Esophagus squamous epithelium (tissue), 5 donors: ENCODE measurements around the gene RBM23. TPM values are rescaled to one million over a fixed set of nuclear protein-coding genes. Genes with fewer than 3 reads are reported as not detected.

ENCODE experiments used
- DNase-seq: peaks from one replicate; lab custom pipeline; 2025; lab: John Stamatoyannopoulos, UW
- H3K27ac ChIP-seq, 4 donors: fragments of 200-600 bp; sonication (generic); one replicate each; pipeline ENCODE4 v1.5.1; 2016 to 2019; ENCODE audit warnings: mild to moderate bottlenecking in 1 of 4
- H3K27me3 ChIP-seq, 4 donors: fragments of 200-600 bp; sonication (generic); 1 replicate in 3 of 4; 2 replicates in 1 of 4; pipeline versions ENCODE4 v1.5.1 to v1.6.0; 2017 to 2021; ENCODE audit warnings: antibody characterized with exemption in 1 of 4
- H3K36me3 ChIP-seq, 3 donors: fragments of 200-600 bp; sonication (generic); one replicate each; pipeline ENCODE4 v1.5.1; 2016 to 2019
- H3K4me1 ChIP-seq, 3 donors: fragments of 200-600 bp; sonication (generic); one replicate each; pipeline ENCODE4 v1.5.1; 2017 to 2019
- H3K4me3 ChIP-seq, 4 donors: fragments of 200-600 bp; sonication (generic); 1 replicate in 3 of 4; 2 replicates in 1 of 4; pipeline ENCODE4 v1.5.1; 2016 to 2019; ENCODE audit warnings: mild to moderate bottlenecking in 2 of 4, moderate library complexity in 1 of 4
- H3K9me3 ChIP-seq, 3 donors: fragments of 200-600 bp; sonication (generic); one replicate each; pipeline ENCODE4 v1.5.1; 2016 to 2019
- CTCF ChIP-seq, 6 experiments: fragments of 450-650 bp in 4 of 6; fragments of 200-600 bp in 2 of 6; sonication (generic) in 2 of 6; IDR thresholded peaks; one replicate each; pipeline ENCODE4 v1.5.1; 2016 to 2019; ENCODE audit warnings: antibody characterized with exemption in 6 of 6, mild to moderate bottlenecking in 4 of 6, moderate library complexity in 4 of 6
- POLR2A ChIP-seq, 4 donors: fragments of 450-650 bp; IDR thresholded peaks; one replicate each; pipeline ENCODE4 v1.6.1; 2017; ENCODE audit warnings: antibody characterized with exemption in 4 of 4, mild to moderate bottlenecking in 4 of 4, moderate library complexity in 3 of 4
- WGBS, 2 donors: methylation state at CpG; one replicate each; pipeline ENCODE4 v1.1.5; 2018; 5-methylcytosine and 5-hydroxymethylcytosine counted together
- intact Hi-C: fragments of 100-400 bp; cut with DNase I; formaldehyde crosslinking; loops from one replicate; pipeline ENCODE4 v1.15.0; 2022
- total RNA-seq, 4 donors: library from RNA; depleted of rRNA; stranded (reverse); fragments of >200 nt; gene quantifications; one replicate each; pipeline ENCODE4 v1.1.0, GENCODE V29; 2016
- donor health status: DM: yes; HTN: yes; CAD: no.

Gene RBM23
- total RNA-seq, 4 donors from 2014 or later: 40.0 to 101 (median 58.9) TPM

GRCh38 chr14:22884738-22885523 lies 34.0 kb downstream of the RBM23 start:
- DNase-seq: no peak
- no peaks in the 10 kb centered on the region for H3K27me3 ChIP-seq
- no peaks in the 10 kb centered on the region for H3K9me3 ChIP-seq
- no peak overlapping the region for H3K4me3 ChIP-seq
- TF ChIP-seq POLR2A (IDR thresholded peaks at IDR 0.05): no peak
- no peak for TF ChIP-seq CTCF (IDR thresholded peaks at IDR 0.05)
- no peak overlapping the region for H3K27ac ChIP-seq
- peaks cover 18 to 69% (median 19%) of the 10 kb centered on the region in 3 donors for H3K4me1 ChIP-seq
- H3K36me3 ChIP-seq: peaks cover 0 to 2% (median 0%) of the 10 kb centered on the region in 3 donors
- 69 to 88% methylated on average over 4 to 5 of the region's 11 CpGs for WGBS, 2 donors
- intact Hi-C loops: no loop called here

GRCh38 chr14:22884076-22884737 lies 34.7 kb downstream of the RBM23 start:
- Histone ChIP-seq H3K4me3 (no peak overlapping the region), H3K27me3 (no peaks in the 10 kb centered on the region)
- TF ChIP-seq CTCF (IDR thresholded peaks at IDR 0.05) (no peak), POLR2A (IDR thresholded peaks at IDR 0.05) (no peak)

GRCh38 chr14:22883173-22883976 lies 35.6 kb downstream of the RBM23 start, which contains the start of gene REM2:
Gene REM2, plus strand, starts transcription at chr14:22883222. Its CDS starts 66 bp downstream, at chr14:22883288.
- no peak for DNase-seq
- Histone ChIP-seq H3K27ac (no peak within 1 kb of the TSS), H3K36me3 (peaks cover 0 to 18% (median 7%) of the 10 kb centered on the region in 3 donors), H3K9me3 (no peaks in the 10 kb centered on the region), H3K4me3 (no peak within 1 kb of the TSS), H3K27me3 (no peaks in the 10 kb centered on the region), H3K4me1 (peaks cover 13 to 53% (median 17%) of the 10 kb centered on the region in 3 donors)
- intact Hi-C loops: no loop called here
- WGBS, 2 donors: 34 to 40% methylated on average over 10 to 11 of the region's 15 CpGs
- TF ChIP-seq POLR2A (IDR thresholded peaks at IDR 0.05) (no peak), CTCF (IDR thresholded peaks at IDR 0.05) (no peak)

More at GRCh38 chr14:22884076-22884737, 34.7 kb downstream of the RBM23 start:
- Histone ChIP-seq H3K27ac (no peak overlapping the region), H3K4me1 (peaks cover 14 to 62% (median 19%) of the 10 kb centered on the region in 3 donors), H3K36me3 (peaks cover 0 to 10% (median 0%) of the 10 kb centered on the region in 3 donors), H3K9me3 (no peaks in the 10 kb centered on the region)
- intact Hi-C loops: no loop called here
- no peak for DNase-seq
- 80 to 92% methylated on average over 2 to 7 of the region's 7 CpGs for WGBS, 2 donors

GRCh38 chr14:22882529-22883172 lies 36.3 kb downstream of the RBM23 start:
- no peak for TF ChIP-seq POLR2A (IDR thresholded peaks at IDR 0.05)
- no peak for TF ChIP-seq CTCF (IDR thresholded peaks at IDR 0.05)
- H3K4me1 ChIP-seq: peaks cover 6 to 46% (median 10%) of the 10 kb centered on the region in 3 donors
- H3K4me3 ChIP-seq: no peak overlapping the region
- no peak for DNase-seq
- H3K27me3 ChIP-seq: no peaks in the 10 kb centered on the region
- intact Hi-C loops: no loop called here
- H3K36me3 ChIP-seq: peaks cover 7 to 25% (median 14%) of the 10 kb centered on the region in 3 donors
- no peak overlapping the region for H3K27ac ChIP-seq
- no peaks in the 10 kb centered on the region for H3K9me3 ChIP-seq
- 16 to 28% methylated on average over 4 to 5 of the region's 6 CpGs for WGBS, 2 donors
